ENCODE measurements around the gene TRIO.

DNA sequence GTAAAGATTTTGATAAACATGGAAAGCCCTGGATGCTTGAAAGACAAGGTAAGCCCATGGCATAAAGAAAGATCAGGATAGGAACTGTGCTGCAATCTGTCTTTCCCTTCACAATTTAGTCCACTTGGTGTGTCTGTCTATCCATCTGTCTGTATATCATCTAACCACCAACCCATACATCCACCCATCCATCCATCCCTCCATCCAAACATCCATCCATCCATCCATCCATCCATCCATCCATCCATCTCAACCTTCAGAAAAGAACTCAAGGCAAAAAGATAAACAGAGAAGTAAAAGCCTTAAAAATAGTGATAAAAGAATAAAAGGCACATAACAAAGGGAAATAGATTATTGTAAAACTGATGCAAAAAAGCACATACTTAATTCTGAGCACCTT, 15.1 kb upstream of the TRIO start:
- no peak for TF ChIP-seq CTCF (IDR thresholded peaks at IDR 0.05)
- no peak for TF ChIP-seq POLR2A (IDR thresholded peaks at IDR 0.05)
